HG03066 (cell line): ENCODE measurements around the gene OR10C1.

ENCODE experiments used
- ATAC-seq: cut with Tn5 transposase; IDR thresholded peaks from one replicate; pipeline ENCODE4 v1.9.1; 2021; ENCODE audit warnings: low read depth; ENCODE audit not compliant: unreplicated experiment

Gene OR10C1

DNA sequence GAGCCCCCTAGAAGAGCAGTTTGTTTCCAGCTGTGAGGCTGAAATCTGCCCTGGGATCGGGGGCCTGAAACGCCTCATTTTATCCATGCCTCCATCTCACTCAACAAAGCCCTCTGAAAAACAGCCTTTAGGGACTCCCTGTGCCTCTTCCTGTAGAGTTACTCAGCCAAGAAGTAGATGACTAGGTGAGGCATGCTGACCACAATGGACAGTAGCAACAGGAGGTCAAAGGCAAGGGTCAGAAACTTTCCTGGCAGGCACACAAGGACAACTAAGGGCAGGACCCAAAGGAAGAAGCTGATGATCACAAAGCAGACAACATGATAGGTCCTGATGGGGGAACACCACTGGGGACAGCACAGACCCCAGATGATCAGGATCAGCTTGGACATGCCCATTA lies 35.9 kb downstream of the OR10C1 start:
- ATAC-seq, result no peak

DNA sequence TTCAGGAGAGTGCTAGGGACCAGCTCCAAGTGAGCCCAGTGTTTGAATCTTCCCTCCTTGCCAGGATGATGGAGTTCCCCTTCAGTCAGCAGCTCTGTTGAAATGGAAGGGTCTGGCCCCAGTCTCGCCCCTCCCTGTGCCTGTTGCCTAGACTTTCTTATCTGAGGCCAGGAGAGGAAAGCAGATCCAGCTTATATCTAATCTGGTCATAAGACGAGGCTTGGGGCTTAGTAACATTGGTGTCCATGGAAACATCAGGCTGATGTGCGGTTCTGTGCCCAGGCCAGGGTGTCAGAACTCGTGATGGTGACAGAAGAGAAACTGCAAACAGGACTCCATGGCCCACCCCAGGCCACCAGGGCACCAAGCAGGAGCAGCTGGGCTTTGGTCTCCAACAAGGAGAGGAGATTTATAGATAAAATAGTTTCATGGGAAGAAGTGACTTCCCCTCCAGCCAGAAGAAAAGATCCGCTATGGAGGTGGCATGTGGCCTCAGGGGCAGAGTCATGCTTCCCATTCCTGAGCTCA lies 38.9 kb downstream of the OR10C1 start:
- no peak for ATAC-seq

DNA sequence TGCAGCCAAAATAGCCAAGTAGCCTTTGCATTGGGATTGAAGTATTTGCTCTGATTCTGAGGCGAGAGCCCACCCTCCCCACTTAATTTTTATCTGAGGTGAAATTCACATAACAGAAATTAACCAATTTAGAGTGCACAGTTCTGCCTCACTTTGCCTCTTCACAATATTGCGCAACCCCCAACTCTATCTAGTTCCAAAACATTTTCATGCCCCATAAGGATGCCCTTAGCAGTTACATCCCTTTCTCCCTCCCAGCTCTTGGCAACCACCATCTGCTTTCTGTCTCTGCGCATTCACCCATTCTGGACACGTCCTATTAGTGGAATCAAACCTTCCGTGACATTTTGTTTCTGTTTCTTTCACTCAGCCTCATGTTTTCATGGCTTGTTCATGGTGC lies 39.6 kb downstream of the OR10C1 start:
- ATAC-seq, result no peak

DNA sequence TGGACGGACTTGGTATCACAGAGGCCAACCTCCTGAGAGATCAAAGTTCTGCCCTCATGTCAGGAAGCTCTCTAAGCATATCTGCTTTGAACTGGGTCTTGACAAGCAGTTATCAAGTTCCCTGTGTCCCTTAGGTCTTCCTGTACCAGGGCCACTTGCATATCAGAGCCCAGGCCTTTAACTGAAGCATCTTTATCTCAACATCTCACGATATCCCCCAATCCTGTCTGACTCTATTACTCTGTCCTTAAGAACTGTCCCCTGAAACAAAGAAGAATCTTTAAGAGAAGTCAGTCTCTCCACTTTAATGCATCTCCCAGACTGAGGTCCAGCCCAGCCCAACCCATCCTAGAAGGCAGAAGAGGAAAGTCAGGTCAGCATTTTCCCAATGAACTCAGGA lies 40.5 kb downstream of the OR10C1 start:
- ATAC-seq, result no peak

DNA sequence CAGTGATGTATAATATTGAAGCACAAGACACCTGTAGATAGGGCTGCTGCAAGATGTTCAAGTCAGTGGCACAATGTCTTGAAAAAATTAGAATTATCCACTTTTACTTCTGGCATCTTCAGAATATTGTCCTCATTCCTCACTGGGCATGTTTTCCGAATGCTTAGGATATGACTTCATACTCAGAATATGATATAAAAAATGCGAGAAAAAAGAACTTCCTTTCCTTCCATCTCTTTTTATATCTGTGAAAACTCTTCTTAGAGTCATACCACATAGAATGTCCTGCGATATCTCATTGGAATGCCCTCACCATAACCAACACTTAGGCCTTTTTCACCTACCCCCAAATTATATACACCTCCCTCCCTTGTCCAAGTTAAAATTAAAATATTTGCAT lies 44.1 kb downstream of the OR10C1 start:
- ATAC-seq, result no peak

DNA sequence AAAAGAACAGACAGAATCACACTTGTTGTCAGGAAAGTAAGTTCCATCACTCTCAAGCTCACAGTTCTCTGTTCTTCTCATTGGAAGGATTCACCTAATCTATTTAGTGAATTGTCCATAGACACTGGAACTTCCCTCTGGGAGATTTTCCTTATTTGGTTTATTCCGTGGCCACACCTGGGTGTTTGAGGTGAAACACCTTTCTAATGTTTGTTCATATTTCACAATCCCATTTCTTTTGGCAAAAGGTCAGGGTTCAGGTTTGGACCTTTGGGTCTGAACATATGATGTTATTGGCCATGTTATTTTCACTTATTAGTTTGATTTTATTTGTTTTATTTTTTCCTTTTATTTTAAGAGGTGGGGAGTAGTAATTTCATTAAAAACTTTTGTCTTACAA lies 44.6 kb downstream of the OR10C1 start:
- ATAC-seq, result no peak

DNA sequence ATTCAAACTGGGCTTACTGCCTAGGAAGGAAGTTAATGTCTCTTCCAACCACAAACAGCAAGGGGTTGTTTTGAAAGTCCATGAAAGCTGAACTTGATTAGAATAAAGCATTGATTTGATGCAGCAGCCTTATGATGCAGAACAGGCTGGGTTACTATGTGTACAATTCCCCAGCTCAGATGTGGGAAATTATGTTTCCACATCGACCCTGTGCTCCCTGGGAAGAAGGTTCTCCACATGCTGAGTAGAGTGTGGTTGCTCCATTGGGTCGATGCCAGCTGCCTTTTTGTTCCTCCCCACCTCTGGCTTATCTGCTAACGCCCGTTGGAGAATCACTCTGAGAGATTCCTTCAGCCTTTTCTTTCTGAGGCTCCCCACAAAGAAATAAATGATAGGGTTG lies 47.5 kb downstream of the OR10C1 start:
- ATAC-seq, result no peak

DNA sequence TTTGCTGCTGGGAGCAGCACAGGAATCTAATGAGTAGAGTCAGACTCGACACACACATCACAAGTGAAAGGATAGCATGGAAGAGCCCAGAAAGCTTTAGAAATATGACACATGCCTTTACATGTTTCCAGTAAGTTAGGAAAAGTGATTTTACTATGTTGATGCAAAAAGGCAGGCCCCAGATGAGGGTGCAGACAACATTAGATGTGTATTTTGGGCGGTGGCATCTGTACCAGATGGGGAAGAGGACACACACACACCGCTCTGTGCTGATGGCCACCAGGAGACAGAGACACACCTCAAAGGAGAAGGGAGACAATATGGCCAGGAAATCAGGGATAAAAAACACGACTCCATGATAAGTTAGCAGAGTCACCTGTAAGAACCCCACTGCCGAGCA lies 48.0 kb downstream of the OR10C1 start:
- ATAC-seq, result no peak

DNA sequence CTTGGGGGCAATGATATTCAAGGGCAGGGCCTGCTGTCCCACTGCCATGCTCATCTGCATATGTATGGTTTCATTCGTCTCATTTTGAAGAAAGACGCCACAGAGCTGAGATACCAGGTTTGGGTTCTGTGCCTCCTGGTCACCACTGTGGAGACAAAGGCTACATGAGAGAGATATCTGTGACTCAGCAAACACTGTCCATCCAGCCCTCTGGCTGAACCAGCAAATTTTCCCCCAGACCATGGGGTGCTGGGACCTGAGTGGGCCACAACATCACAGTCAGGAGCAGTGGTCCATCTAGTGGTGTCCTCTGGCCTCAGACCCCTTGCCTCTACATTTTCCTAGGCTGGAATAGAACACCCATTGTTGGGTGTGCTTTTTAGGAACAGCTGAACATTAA lies 48.6 kb downstream of the OR10C1 start, which contains the start of gene MAS1L:
MAS1L (minus strand) TSS at position 297 of the 400 bp plus-strand sequence; CDS start at position 243, 54 bp downstream.
- no peak for ATAC-seq

DNA sequence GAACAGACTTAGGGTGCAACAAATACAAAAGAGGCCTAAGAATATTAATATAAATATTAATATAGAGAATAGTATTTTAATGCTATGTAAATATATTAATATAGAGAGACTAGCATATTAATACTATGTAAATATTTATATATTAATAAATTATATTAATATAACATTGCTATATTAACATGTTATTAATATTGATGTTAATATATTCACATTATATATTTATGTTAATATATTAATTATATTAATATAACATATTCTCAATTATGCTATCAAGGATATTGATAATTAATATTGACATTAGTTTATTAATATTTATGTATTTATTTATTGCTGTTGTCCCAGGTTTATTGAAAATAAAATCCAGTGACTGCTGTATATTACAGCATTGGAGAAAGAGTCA lies 49.8 kb downstream of the OR10C1 start:
- ATAC-seq, result no peak

DNA sequence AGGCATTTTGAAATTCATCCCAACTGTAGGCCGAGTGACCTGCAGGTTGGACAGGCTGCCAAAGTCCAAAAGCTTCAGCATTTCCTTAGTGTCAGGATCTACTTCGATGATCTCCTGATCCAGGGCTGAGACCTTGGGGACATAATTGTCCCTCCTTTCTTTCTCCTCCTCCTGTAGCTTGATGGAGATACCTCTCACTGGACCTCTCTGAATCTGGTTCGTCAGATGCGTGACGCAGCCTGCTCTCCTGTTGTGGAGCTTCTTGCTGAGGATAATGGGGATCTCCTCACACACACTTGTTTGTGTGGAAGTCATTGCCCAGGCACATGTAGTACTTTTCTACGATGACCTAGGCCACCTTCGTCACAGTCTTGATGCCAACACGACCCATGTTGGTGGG lies 50.2 kb downstream of the OR10C1 start:
- ATAC-seq, result no peak

DNA sequence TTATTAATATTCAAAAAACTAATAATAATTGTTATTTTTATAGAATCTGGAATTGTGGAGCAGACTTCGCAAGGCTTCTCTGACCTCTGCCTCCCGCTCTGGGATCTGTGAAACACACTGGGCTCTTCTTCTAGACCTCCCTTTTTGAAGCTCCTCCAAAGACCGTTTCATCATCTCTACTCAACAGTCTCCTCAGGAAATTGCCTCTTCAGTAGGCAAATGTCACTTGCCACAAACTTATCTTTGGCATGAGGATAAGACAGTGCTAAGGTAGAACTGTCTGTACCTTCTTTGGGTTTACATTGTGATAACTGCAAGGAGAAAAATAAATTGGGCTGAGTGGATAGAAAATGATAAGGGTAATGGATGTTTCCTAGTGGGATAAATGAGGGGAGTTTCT lies 50.9 kb downstream of the OR10C1 start:
- no peak for ATAC-seq

DNA sequence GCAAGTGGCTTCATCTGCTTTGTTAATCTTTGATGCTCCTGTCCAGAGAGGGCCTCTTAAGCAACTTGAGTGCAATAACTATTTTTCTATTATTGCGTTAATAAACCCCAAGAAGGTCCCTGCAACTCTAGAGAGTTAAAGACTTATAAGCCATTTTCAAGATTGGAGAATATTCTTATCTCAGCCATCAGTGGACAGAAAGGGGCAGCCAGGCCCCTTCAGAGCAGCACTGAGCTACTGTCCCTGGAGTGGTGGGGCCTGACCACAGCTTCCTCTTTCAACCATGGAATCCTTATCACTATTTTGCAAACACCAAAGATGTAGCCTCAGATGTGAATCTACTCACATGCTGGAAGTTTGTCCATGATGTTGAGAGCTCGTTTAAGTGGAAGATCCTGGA lies 51.4 kb downstream of the OR10C1 start:
- no peak for ATAC-seq
